ENCODE data around the gene TMCC2.

The TMCC2 gene

GRCh38 chr1:205306929-205307566 lies 79.3 kb downstream of the TMCC2 start:
- DNase-seq = peak; percentile 85

- DNase-seq = no peak
Observed at GRCh38 chr1:205309741-205310140, 82.0 kb downstream of the TMCC2 start.

GRCh38 chr1:205310976-205311704 lies 83.4 kb downstream of the TMCC2 start:
- DNase-seq = no peak

- DNase-seq = no peak
Observed at GRCh38 chr1:205312866-205313562, 85.3 kb downstream of the TMCC2 start.

GRCh38 chr1:205313563-205314308 lies 86.0 kb downstream of the TMCC2 start:
- no peak for DNase-seq

GRCh38 chr1:205315008-205315618 lies 87.4 kb downstream of the TMCC2 start:
- no peak for DNase-seq

GRCh38 chr1:205316161-205316566 lies 88.4 kb downstream of the TMCC2 start:
- no peak for DNase-seq

- no peak for DNase-seq
Observed at GRCh38 chr1:205317311-205317917, 89.7 kb downstream of the TMCC2 start.

GRCh38 chr1:205318231-205318991 lies 90.7 kb downstream of the TMCC2 start:
- DNase-seq = no peak

- no peak for DNase-seq
Observed at GRCh38 chr1:205319081-205320018, 91.6 kb downstream of the TMCC2 start.

- peak; percentile 66 for DNase-seq
Observed at GRCh38 chr1:205321162-205321958, 93.6 kb downstream of the TMCC2 start, which contains the start of gene NUAK2. TSS of gene NUAK2 (minus strand) at chr1:205321745. CDS start at chr1:205321628, 117 bp downstream.

- no peak for DNase-seq
Observed at GRCh38 chr1:205321959-205322283, 94.2 kb downstream of the TMCC2 start.

Measured in hematopoietic multipotent progenitor cell treated with erythropoietin and hydrocortisone succinate and interleukin-3 and kit ligand, for 8 days (in vitro differentiated cells).